WERI-Rb-1 (cell line): ENCODE results near the gene BGN.

Experiments used
- DNase-seq: peaks from one replicate; pipeline ENCODE4 v3.0.0-alpha.2; 2020
- H3K27ac ChIP-seq: fragments of 250-450 bp; sonication (Bioruptor Pico); 2 replicates; pipeline ENCODE4 v1.5.1; 2020; ENCODE audit warnings: mild to moderate bottlenecking, moderate library complexity
- H3K27me3 ChIP-seq: fragments of 250-450 bp; sonication (Bioruptor Pico); 2 replicates; pipeline ENCODE4 v1.5.1; 2021; ENCODE audit warnings: mild to moderate bottlenecking, low read depth, moderate library complexity; ENCODE audit not compliant: insufficient read depth, severe bottlenecking
- H3K36me3 ChIP-seq: fragments of 250-450 bp; sonication (Bioruptor Pico); 2 replicates; pipeline ENCODE4 v1.5.1; 2020; ENCODE audit warnings: mild to moderate bottlenecking, moderate library complexity
- H3K4me3 ChIP-seq: 2 replicates; pipeline ENCODE4 v1.5.1; 2011; ENCODE audit warnings: low read depth, mild to moderate bottlenecking, control low read depth, low read length
- H3K9me3 ChIP-seq: fragments of 250-450 bp; sonication (Bioruptor Pico); 2 replicates; pipeline ENCODE4 v1.5.1; 2021; ENCODE audit warnings: mild to moderate bottlenecking, moderate library complexity; ENCODE audit not compliant: severe bottlenecking
- CTCF ChIP-seq: IDR thresholded peaks from 2 replicates; pipeline ENCODE4 v1.5.1; 2011; ENCODE audit warnings: low read depth, mild to moderate bottlenecking, control low read depth, inconsistent platforms, low read length

BGN gene

GRCh38 chrX:153470411-153471363, 24.1 kb upstream of the BGN start, which contains the start of gene HAUS7:
HAUS7 (minus strand) TSS chrX:153470576; CDS start chrX:153470557, 19 bp downstream.
- Histone ChIP-seq H3K36me3 (peaks cover 27% of the 10 kb centered on the region), H3K27me3 (peaks cover 14% of the 10 kb centered on the region), H3K4me3 (peak within 1 kb of the TSS; percentile 64), H3K27ac (peak within 1 kb of the TSS; percentile 82), H3K9me3 (no peaks in the 10 kb centered on the region)
- DNase-seq, result peak; percentile 96
- TF ChIP-seq CTCF, result peak; percentile 93

- Histone ChIP-seq H3K27me3 (peaks cover 22% of the 10 kb centered on the region), H3K36me3 (peaks cover 20% of the 10 kb centered on the region), H3K27ac (no peak overlapping the region), H3K4me3 (no peak overlapping the region), H3K9me3 (no peaks in the 10 kb centered on the region)
- DNase-seq, result no peak
- TF ChIP-seq CTCF, result no peak
Observed at GRCh38 chrX:153471663-153472280, 23.0 kb upstream of the BGN start.

- TF ChIP-seq CTCF, result no peak
- Histone ChIP-seq H3K27me3 (peaks cover 14% of the 10 kb centered on the region), H3K9me3 (no peaks in the 10 kb centered on the region), H3K27ac (no peak overlapping the region), H3K4me3 (no peak overlapping the region), H3K36me3 (peaks cover 9% of the 10 kb centered on the region)
- DNase-seq, result no peak
Observed at GRCh38 chrX:153473126-153473525, 21.7 kb upstream of the BGN start.

- H3K27me3 ChIP-seq, result peaks cover 16% of the 10 kb centered on the region
- no peak overlapping the region for H3K4me3 ChIP-seq
- no peak overlapping the region for H3K27ac ChIP-seq
- no peaks in the 10 kb centered on the region for H3K9me3 ChIP-seq
- TF ChIP-seq CTCF, result no peak
- DNase-seq, result no peak
- no peaks in the 10 kb centered on the region; the same call in 1 of the 2 replicates for H3K36me3 ChIP-seq
Observed at GRCh38 chrX:153474266-153474665, 20.5 kb upstream of the BGN start.

- no peaks in the 10 kb centered on the region for H3K36me3 ChIP-seq
- no peaks in the 10 kb centered on the region for H3K9me3 ChIP-seq
- H3K4me3 ChIP-seq, result no peak overlapping the region
- no peak overlapping the region for H3K27ac ChIP-seq
- peaks cover 18% of the 10 kb centered on the region for H3K27me3 ChIP-seq
- no peak for TF ChIP-seq CTCF
- no peak for DNase-seq
Observed at GRCh38 chrX:153474718-153475117, 20.1 kb upstream of the BGN start.
